ENCODE measurements around the gene TMEM222.

The TMEM222 gene

GRCh38 chr1:27342391-27342777, 20.4 kb downstream of the TMEM222 start:
- no peak for DNase-seq (ENCODE audit: low spot score)

- no peak for DNase-seq (ENCODE audit: low spot score)
These were observed 21.0 kb downstream of the TMEM222 start for GRCh38 chr1:27342778-27343638.

- DNase-seq (ENCODE audit: low spot score), result no peak
These were observed 21.7 kb downstream of the TMEM222 start for GRCh38 chr1:27343639-27344025.

GRCh38 chr1:27345272-27345671, 23.3 kb downstream of the TMEM222 start:
- no peak for DNase-seq (ENCODE audit: low spot score)

GRCh38 chr1:27346357-27346756, 24.4 kb downstream of the TMEM222 start:
- no peak for DNase-seq (ENCODE audit: low spot score)

- no peak for DNase-seq (ENCODE audit: low spot score)
These were observed 25.1 kb downstream of the TMEM222 start for GRCh38 chr1:27346991-27347624.

GRCh38 chr1:27348861-27349783, 27.2 kb downstream of the TMEM222 start:
- DNase-seq (ENCODE audit: low spot score), result peak; percentile 87

- DNase-seq (ENCODE audit: low spot score), result peak; percentile 93
These were observed 28.1 kb downstream of the TMEM222 start for GRCh38 chr1:27349784-27350662.

- DNase-seq (ENCODE audit: low spot score), result peak; percentile 90
These were observed 28.9 kb downstream of the TMEM222 start for GRCh38 chr1:27350663-27351540.

GRCh38 chr1:27351541-27352107, 29.7 kb downstream of the TMEM222 start:
- DNase-seq (ENCODE audit: low spot score), result no peak

GRCh38 chr1:27353166-27353565, 31.2 kb downstream of the TMEM222 start:
- no peak for DNase-seq (ENCODE audit: low spot score)

GRCh38 chr1:27353629-27354028, 31.7 kb downstream of the TMEM222 start:
- no peak for DNase-seq (ENCODE audit: low spot score)

GRCh38 chr1:27355683-27356082, 33.7 kb downstream of the TMEM222 start:
- no peak for DNase-seq (ENCODE audit: low spot score)

- no peak for DNase-seq (ENCODE audit: low spot score)
These were observed 34.3 kb downstream of the TMEM222 start for GRCh38 chr1:27356277-27356618.

GRCh38 chr1:27356619-27357280, 34.8 kb downstream of the TMEM222 start:
- no peak for DNase-seq (ENCODE audit: low spot score)

GRCh38 chr1:27357281-27358037, 35.5 kb downstream of the TMEM222 start:
- peak; percentile 98 for DNase-seq (ENCODE audit: low spot score)

- no peak for DNase-seq (ENCODE audit: low spot score)
These were observed 36.3 kb downstream of the TMEM222 start for GRCh38 chr1:27358038-27358927.

- DNase-seq (ENCODE audit: low spot score), result no peak
These were observed 37.0 kb downstream of the TMEM222 start for GRCh38 chr1:27358928-27359313.

Measured in HuH-7.5 (cell line).